RWPE2 (cell line): Measurements from ENCODE around the gene FBF1.

Experiments
- ATAC-seq: fragments of 200-7000 bp; cut with Tn5 transposase; 3 replicates; pipeline ENCODE4 v1.9.1; 2021; ENCODE audit warnings: low read depth
- DNase-seq: peaks from one replicate; pipeline ENCODE4 v3.0.0-alpha.2; 2020; ENCODE audit warnings: low spot score
- H3K27ac ChIP-seq: fragments of 450-650 bp; 2 replicates; pipeline ENCODE4 v1.5.1; 2017; ENCODE audit warnings: mild to moderate bottlenecking; ENCODE audit not compliant: poor library complexity, severe bottlenecking
- H3K27me3 ChIP-seq: fragments of 250-450 bp; sonication (Bioruptor Pico); 2 replicates; pipeline ENCODE4 v1.5.1; 2021; ENCODE audit warnings: mild to moderate bottlenecking, moderate library complexity; ENCODE audit not compliant: insufficient read depth, poor library complexity, severe bottlenecking
- H3K36me3 ChIP-seq: fragments of 250-450 bp; sonication (Bioruptor Pico); 2 replicates; pipeline ENCODE4 v1.5.1; 2020; ENCODE audit warnings: low read depth, mild to moderate bottlenecking, moderate library complexity
- H3K4me1 ChIP-seq: fragments of 250-450 bp; sonication (Bioruptor Pico); 2 replicates; pipeline ENCODE4 v1.5.1; 2021; ENCODE audit warnings: mild to moderate bottlenecking, moderate library complexity; ENCODE audit not compliant: insufficient read depth, poor library complexity, severe bottlenecking
- H3K4me3 ChIP-seq: fragments of 250-450 bp; sonication (Bioruptor Pico); 2 replicates; pipeline ENCODE4 v1.5.1; 2021; ENCODE audit warnings: mild to moderate bottlenecking, moderate library complexity; ENCODE audit not compliant: severe bottlenecking
- H3K9me3 ChIP-seq: fragments of 250-450 bp; sonication (Bioruptor Pico); 2 replicates; pipeline ENCODE4 v1.5.1; 2021; ENCODE audit warnings: mild to moderate bottlenecking, moderate library complexity; ENCODE audit not compliant: severe bottlenecking
- CTCF ChIP-seq: fragments of 450-650 bp; IDR thresholded peaks from one replicate; pipeline ENCODE4 v1.5.1; 2017; ENCODE audit warnings: mild to moderate bottlenecking, moderate library complexity; ENCODE audit not compliant: poor library complexity, severe bottlenecking

Gene FBF1

GRCh38 chr17:75927286-75927922 lies 13.4 kb downstream of the FBF1 start:
- Histone ChIP-seq H3K9me3 (no peaks in the 10 kb centered on the region), H3K27ac (no peak overlapping the region), H3K4me1 (no peaks in the 10 kb centered on the region), H3K36me3 (peaks cover 24% of the 10 kb centered on the region), H3K27me3 (no peaks in the 10 kb centered on the region), H3K4me3 (no peak overlapping the region)
- ATAC-seq (no peak), DNase-seq (no peak)
- no peak for TF ChIP-seq CTCF

GRCh38 chr17:75926456-75926855 lies 14.4 kb downstream of the FBF1 start:
- H3K9me3 ChIP-seq = no peaks in the 10 kb centered on the region
- DNase-seq (no peak), ATAC-seq (no peak)
- no peaks in the 10 kb centered on the region for H3K27me3 ChIP-seq
- H3K4me3 ChIP-seq = no peak overlapping the region
- no peak overlapping the region for H3K27ac ChIP-seq
- no peak for TF ChIP-seq CTCF
- no peaks in the 10 kb centered on the region for H3K4me1 ChIP-seq
- peaks cover 18% of the 10 kb centered on the region for H3K36me3 ChIP-seq

GRCh38 chr17:75925912-75926311 lies 14.9 kb downstream of the FBF1 start:
- ATAC-seq (no peak), DNase-seq (no peak)
- Histone ChIP-seq H3K27ac (no peak overlapping the region), H3K4me3 (no peak overlapping the region), H3K27me3 (no peaks in the 10 kb centered on the region), H3K4me1 (no peaks in the 10 kb centered on the region), H3K36me3 (peaks cover 18% of the 10 kb centered on the region), H3K9me3 (no peaks in the 10 kb centered on the region)
- TF ChIP-seq CTCF = no peak

- no peaks in the 10 kb centered on the region for H3K4me1 ChIP-seq
- H3K36me3 ChIP-seq = peaks cover 18% of the 10 kb centered on the region
- H3K4me3 ChIP-seq = no peak overlapping the region
- DNase-seq = no peak
- ATAC-seq = no peak
- no peaks in the 10 kb centered on the region for H3K27me3 ChIP-seq
- H3K27ac ChIP-seq = no peak overlapping the region
- no peak for TF ChIP-seq CTCF
- no peaks in the 10 kb centered on the region for H3K9me3 ChIP-seq
Measured at GRCh38 chr17:75925103-75925502, 15.7 kb downstream of the FBF1 start.
